ENCODE data around the gene CTCF. TPM values are rescaled to one million over a fixed set of nuclear protein-coding genes. Genes with fewer than 3 reads are reported as not detected.
A peak's percentile ranks its signal among the peaks of the same experiment; 100 is the strongest.

Gene CTCF
- total and polyA plus RNA-seq, 10 of the 15 experiments (the other 5 are each of a cell fraction or from before 2014, with no cell fraction given): 9.1 to 55.0 (median 41.8) TPM

DNA sequence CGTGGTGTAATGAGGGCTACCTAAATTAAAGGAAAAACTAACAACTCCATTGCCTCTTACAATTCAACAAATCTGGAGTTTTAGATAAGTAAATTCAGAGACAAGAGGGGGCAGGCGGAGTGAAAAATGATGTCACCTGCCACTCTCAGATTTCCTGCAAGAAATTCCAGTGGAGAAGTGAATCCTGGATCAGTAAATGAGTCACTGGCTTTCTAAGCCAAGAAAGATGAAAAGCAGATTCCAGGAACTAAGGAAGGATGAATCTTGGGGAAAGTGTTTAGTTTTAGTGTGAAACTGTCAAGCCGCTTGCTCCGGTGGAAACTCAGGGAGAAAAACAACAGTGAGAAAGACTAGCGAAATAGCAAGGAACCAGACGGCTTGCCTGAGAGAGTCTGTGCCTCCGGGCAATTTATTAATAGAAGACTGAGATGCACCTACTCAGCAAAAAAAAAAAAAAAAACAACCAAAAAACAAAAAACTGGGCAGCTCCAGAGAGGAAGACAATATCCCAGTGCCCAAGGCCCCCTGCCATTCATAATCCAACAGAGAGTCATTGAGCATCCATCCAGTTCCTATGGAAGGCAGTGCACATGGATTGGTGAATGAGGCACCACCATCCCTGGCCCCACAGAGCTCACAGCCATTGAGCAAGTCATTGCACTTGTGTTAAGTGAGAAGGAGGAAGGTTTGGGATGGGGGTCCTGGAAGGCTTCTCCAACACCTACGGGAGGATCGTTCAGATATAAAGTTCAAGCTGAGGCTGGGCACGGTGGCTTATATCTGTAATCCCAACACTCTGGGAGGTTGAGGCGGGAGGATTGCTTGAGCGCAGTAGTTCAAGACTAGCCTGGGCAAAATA, 45.8 kb upstream of the CTCF start:
- no peak for FAIRE-seq
- POLR2A ChIA-PET: interaction anchor here (0.8 to 5.9 kb wide), 7 partner anchors 14 to 36 kb away, joined by 3 to 42 read pairs (median 4); partner anchors contain the start of gene ATP6V0D1
- peak overlapping the region; percentile 92 for H3K4me2 ChIP-seq (ENCODE audit: control insufficient read depth, insufficient read depth)

More for the DNA sequence above, 45.8 kb upstream of the CTCF start:
- in situ Hi-C loops (cut with MboI): loop anchor here (5.0 kb wide), 1 partner anchor 34 kb away; the partner anchor contains the start of genes AGRP and ATP6V0D1
- H3K27ac ChIP-seq (ENCODE audit: control insufficient read depth, insufficient read depth): peak overlapping the region; percentile 85
- no TSS peak for BruUV-seq (replicated peaks)
- no peak for TF ChIP-seq ZNF592 (IDR thresholded peaks at IDR 0.05)
- no peak for TF ChIP-seq SUPT20H (IDR thresholded peaks at IDR 0.05; ENCODE audit: borderline replicate concordance, control insufficient read depth, low read depth, low read length)
- peak; percentile 19 to 39; a peak in 2 of 4 replicates for TF ChIP-seq IKZF2 (IDR thresholded peaks at IDR 0.05)
- no peak overlapping the region for H3K9ac ChIP-seq (ENCODE audit: control insufficient read depth, insufficient read depth, low read length)
- H3K36me3 ChIP-seq (ENCODE audit: control insufficient read depth in 2 of 2, insufficient read depth in 2 of 2, low read length in 1 of 2): no peaks in the 10 kb centered on the region
- ChIA-PET SMC1A (ENCODE audit: uncharacterized antibody, unreplicated experiment) (interaction anchor here (0.8 to 5.9 kb wide), 17 partner anchors 10 to 256 kb away, joined by 3 to 92 read pairs (median 5); partner anchors contain the start of genes AGRP, ATP6V0D1 and RIPOR1), CTCF (interaction anchor here (0.6 to 14.1 kb wide), 19 partner anchors 9 to 717 kb away, joined by 3 to 453 read pairs (median 5); partner anchors contain the start of genes AGRP, ATP6V0D1, C16orf86 and CARMIL2), RAD21 (ENCODE audit: unreplicated experiment) (interaction anchor here (0.8 to 8.8 kb wide), 10 partner anchors 12 to 152 kb away, joined by 3 to 172 read pairs (median 6); partner anchors contain the start of genes ATP6V0D1, CARMIL2, CTCF and RIPOR1)
- intact Hi-C loops (cut with micrococcal nuclease; ENCODE audit: unreplicated experiment): no loop called here
- ATAC-seq (no peak), DNase-seq (ENCODE audit: low read depth, low spot score) (no peak)
- no peak overlapping the region for H3K4me3 ChIP-seq
- 64% methylated on average over 12 of the region's 12 CpGs for WGBS (ENCODE audit: insufficient coverage, insufficient replicate concordance, low lambda C conversion rate, missing lambda C conversion rate)
- peaks cover 50% of the 10 kb centered on the region for H3K4me1 ChIP-seq (ENCODE audit: control insufficient read depth, insufficient read depth, low read length)
- H4K20me1 ChIP-seq (ENCODE audit: control insufficient read depth, insufficient read depth): no peaks in the 10 kb centered on the region
- H3K9me3 ChIP-seq (replicated peaks; ENCODE audit: control insufficient read depth, insufficient read depth, low read length): no peaks in the 10 kb centered on the region
- peaks cover 4% of the 10 kb centered on the region for H3K79me2 ChIP-seq (ENCODE audit: control insufficient read depth, insufficient read depth, low read length)
- H2AFZ ChIP-seq (ENCODE audit: control insufficient read depth, low read depth, low read length): no peak overlapping the region
- H3K27me3 ChIP-seq (replicated peaks in 1 of 2; ENCODE audit: control insufficient read depth in 2 of 2, insufficient read depth in 2 of 2, low read length in 1 of 2): no peaks in the 10 kb centered on the region
